NB4 (cell line): ENCODE data around the gene CRISP2.

Experiments used
- MYC ChIP-seq: IDR thresholded peaks from 2 replicates; pipeline ENCODE4 v1.6.1; 2011; ENCODE audit warnings: low read depth, low read length
- POLR2A ChIP-seq: IDR thresholded peaks from 2 replicates; pipeline ENCODE4 v1.6.1; 2011; ENCODE audit warnings: mild to moderate bottlenecking; ENCODE audit not compliant: insufficient read length; ENCODE audit errors: extremely low read depth
- TF ChIP-seq, protein P1 (sequence below): IDR thresholded peaks from one replicate; pipeline ENCODE4 v1.5.1; 2012; ENCODE audit warnings: low read depth, low read length
- TF ChIP-seq, protein P2 (sequence below): IDR thresholded peaks from 2 replicates; pipeline ENCODE4 v1.6.1; 2011; ENCODE audit warnings: low read depth, low read length

DNA sequence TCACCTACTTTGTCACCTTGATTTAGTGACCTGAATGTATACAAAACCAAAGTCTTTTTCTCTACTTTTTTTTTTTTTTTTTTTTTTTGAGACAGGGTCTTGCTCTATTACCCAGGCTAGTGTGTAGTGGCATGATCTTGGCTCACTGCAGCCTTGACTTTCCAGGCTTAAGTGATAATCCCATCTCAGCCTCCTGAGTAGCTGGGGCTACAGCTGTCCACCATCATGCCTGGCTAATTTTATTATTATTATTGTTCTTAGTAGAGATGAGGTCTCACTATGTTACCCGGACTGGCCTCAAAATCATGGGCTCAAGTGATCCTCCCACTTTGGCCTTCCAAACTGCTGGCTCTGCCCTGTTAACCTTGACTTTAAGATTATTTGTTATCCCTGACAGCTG lies 37.5 kb downstream of the CRISP2 start:
- TF ChIP-seq POLR2A (no peak), MYC (no peak)
- TF ChIP-seq, protein P1, sequence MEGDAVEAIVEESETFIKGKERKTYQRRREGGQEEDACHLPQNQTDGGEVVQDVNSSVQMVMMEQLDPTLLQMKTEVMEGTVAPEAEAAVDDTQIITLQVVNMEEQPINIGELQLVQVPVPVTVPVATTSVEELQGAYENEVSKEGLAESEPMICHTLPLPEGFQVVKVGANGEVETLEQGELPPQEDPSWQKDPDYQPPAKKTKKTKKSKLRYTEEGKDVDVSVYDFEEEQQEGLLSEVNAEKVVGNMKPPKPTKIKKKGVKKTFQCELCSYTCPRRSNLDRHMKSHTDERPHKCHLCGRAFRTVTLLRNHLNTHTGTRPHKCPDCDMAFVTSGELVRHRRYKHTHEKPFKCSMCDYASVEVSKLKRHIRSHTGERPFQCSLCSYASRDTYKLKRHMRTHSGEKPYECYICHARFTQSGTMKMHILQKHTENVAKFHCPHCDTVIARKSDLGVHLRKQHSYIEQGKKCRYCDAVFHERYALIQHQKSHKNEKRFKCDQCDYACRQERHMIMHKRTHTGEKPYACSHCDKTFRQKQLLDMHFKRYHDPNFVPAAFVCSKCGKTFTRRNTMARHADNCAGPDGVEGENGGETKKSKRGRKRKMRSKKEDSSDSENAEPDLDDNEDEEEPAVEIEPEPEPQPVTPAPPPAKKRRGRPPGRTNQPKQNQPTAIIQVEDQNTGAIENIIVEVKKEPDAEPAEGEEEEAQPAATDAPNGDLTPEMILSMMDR = no peak
- TF ChIP-seq, protein P2, sequence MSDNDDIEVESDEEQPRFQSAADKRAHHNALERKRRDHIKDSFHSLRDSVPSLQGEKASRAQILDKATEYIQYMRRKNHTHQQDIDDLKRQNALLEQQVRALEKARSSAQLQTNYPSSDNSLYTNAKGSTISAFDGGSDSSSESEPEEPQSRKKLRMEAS = no peak
